ENCODE data around the gene TGM6. TPM values are rescaled to one million over a fixed set of nuclear protein-coding genes. Genes with fewer than 3 reads are reported as not detected.

The TGM6 gene
- total and polyA plus RNA-seq, 12 donors, result not detected

DNA sequence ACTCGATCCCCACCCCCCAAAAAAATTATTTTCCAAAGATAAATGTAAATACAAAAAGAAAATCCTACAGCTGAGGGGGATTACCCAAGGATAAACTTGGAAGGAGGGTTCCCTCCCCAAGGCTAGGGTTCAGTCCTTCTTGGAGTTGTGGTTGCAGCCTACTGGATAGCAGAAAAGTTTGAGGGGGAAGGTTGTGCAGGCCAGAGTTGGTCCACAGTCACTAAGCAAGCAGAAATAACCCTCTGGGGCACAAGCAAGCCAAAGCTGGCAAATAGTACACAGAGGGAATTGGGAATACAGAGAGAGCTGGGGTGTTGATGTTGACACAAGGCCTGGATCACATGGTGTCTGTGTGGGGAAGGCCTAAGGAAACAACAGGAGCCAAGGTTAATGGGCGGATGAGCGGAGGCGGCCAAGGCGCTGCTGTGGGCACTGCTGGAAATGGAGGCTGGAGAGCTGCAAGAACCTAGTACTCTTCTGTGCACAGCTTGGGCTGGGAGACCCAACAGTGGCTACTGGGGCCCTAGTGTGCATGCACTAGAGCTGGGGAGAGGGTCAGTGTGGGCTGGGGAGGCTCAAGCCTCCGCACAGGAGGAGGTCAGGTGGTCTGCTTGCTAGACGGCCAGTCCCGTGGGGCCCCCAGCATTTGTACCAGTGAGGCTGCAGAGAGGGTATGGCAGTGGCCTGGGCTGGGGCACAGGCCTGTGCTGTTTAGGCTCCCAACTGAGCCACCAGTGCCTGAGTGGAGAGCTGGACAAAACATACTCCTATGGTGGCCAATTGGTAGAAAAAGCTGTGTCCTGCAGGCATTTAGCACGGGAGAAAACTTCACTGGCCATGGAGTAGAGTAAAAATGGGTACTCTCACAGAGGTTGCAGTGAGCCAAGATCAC lies 95.4 kb downstream of the TGM6 start:
- DNase-seq (no peak), ATAC-seq (peak in 2 of 8 donors; percentile 39 to 40)
- peak overlapping the region in 1 of 10 donors; percentile 36 for H3K27ac ChIP-seq
- peaks cover 0 to 5% (median 2%) of the 10 kb centered on the region in 9 donors for H3K4me1 ChIP-seq
- H3K9me3 ChIP-seq, result peaks cover 0 to 9% (median 0%) of the 10 kb centered on the region in 11 donors
- intact Hi-C loops (cut with DNase I), result loop anchor here in 1 of 10 donors (10.0 kb wide), 1 partner anchor 371 kb away; the partner anchor contains the start of gene STK35
- TF ChIP-seq, protein P1, sequence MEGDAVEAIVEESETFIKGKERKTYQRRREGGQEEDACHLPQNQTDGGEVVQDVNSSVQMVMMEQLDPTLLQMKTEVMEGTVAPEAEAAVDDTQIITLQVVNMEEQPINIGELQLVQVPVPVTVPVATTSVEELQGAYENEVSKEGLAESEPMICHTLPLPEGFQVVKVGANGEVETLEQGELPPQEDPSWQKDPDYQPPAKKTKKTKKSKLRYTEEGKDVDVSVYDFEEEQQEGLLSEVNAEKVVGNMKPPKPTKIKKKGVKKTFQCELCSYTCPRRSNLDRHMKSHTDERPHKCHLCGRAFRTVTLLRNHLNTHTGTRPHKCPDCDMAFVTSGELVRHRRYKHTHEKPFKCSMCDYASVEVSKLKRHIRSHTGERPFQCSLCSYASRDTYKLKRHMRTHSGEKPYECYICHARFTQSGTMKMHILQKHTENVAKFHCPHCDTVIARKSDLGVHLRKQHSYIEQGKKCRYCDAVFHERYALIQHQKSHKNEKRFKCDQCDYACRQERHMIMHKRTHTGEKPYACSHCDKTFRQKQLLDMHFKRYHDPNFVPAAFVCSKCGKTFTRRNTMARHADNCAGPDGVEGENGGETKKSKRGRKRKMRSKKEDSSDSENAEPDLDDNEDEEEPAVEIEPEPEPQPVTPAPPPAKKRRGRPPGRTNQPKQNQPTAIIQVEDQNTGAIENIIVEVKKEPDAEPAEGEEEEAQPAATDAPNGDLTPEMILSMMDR (IDR thresholded peaks at IDR 0.05), result no peak
- 95% methylated on average over 9 of the region's 9 CpGs for WGBS, 2 donors
- peaks cover 0 to 19% (median 0%) of the 10 kb centered on the region in 9 donors for H3K36me3 ChIP-seq
- H3K4me3 ChIP-seq, result no peak overlapping the region
- H3K27me3 ChIP-seq, result no peaks in the 10 kb centered on the region

DNA sequence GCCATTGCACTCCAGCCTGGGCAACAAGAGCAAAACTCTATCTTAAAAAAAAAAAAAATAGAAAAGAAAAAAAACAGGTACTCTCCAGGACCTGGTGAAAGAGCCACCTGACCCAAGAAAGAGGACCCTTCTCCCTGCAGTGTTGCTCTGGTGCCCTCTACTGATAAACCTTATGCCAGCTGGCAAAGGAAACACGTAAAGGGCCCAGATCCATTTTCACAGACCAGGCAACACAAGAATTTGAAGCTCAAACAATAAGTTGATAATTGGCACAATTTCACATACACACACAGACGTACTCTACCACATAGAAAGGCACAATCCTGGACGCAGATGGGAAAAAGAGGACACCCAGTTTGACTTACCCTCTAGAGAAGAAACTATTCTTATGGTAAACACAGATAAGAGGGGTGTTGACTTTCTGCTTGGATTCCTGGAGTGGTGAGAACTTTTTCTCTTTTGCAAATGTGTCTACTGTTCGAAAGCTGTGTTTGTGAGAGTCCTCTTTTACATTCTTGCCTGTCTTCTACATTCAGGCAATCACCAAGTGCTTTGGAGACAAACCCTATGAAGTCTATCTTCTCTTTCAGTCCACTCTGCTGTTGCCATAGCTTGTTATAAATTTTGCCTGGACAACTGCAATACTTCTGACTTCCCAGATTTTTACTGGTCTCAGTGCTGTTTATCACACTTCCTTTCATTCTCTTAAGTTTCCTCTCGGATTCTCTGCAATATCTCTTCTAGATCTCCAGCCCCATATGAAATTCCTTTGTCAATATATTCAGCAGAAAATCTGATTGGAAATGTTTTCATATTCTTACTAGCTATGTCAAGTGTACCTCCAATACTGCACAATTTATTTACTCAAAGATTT lies 96.3 kb downstream of the TGM6 start:
- ATAC-seq (no peak), DNase-seq (no peak)
- peaks cover 0 to 9% (median 0%) of the 10 kb centered on the region in 11 donors for H3K9me3 ChIP-seq
- no peaks in the 10 kb centered on the region for H3K27me3 ChIP-seq
- peak overlapping the region in 5 of 10 donors; percentile 6 to 36 (median 21) for H3K27ac ChIP-seq
- TF ChIP-seq, protein P1 (IDR thresholded peaks at IDR 0.05), result peak in 1 of 9 donors; percentile 9
- WGBS, 2 donors, result 78 to 84% methylated on average over 5 of the region's 5 CpGs
- H3K4me1 ChIP-seq, result no peaks in the 10 kb centered on the region
- no peak overlapping the region for H3K4me3 ChIP-seq
- intact Hi-C loops (cut with DNase I), result loop anchor here in 1 of 10 donors (10.0 kb wide), 1 partner anchor 372 kb away; the partner anchor contains the start of gene STK35
- H3K36me3 ChIP-seq, result peaks cover 0 to 27% (median under 1%) of the 10 kb centered on the region in 9 donors

DNA sequence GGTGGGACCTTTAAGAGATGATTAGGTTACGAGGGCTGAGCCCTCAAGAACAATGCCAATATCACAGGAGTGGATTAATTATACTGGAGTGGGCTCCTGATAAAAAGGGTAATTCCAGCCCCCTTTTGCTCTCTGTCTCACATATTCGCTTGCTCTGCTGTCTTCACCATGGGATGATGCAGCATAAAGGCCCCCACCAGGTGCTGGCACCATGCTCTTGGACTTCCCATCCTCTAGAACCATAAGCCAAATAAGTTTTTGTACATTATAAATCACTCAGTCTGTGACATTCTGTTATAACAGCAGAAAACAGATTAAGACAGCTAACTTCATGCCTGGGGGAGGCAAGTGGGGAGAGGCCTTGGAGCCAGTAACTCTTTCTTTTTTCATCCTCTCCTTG lies 99.7 kb downstream of the TGM6 start:
- Histone ChIP-seq H3K9me3 (peaks cover 0 to 9% (median 0%) of the 10 kb centered on the region in 11 donors), H3K4me1 (peaks cover 0 to 6% (median 2%) of the 10 kb centered on the region in 9 donors), H3K4me3 (no peak overlapping the region), H3K27me3 (no peaks in the 10 kb centered on the region), H3K27ac (no peak overlapping the region), H3K36me3 (peaks cover 0 to 60% (median 17%) of the 10 kb centered on the region in 9 donors)
- TF ChIP-seq, protein P1 (IDR thresholded peaks at IDR 0.05), result no peak
- DNase-seq (no peak), ATAC-seq (no peak)
- 94 to 100% methylated on average over 2 of the region's 2 CpGs for WGBS, 2 donors
- intact Hi-C loops (cut with DNase I), result no loop called here

Other genes starting within 250 kb of the TGM6 start
- gene TGM3, start 84.9 kb upstream of the TGM6 start, total RNA-seq, result not detected
- gene TGM3, start 84.9 kb upstream of the TGM6 start, polyA plus RNA-seq, result under 1 TPM in 1 of 2 donors, not detected in 1; 0.22 TPM
- gene SNRPB, start 89.9 kb downstream of the TGM6 start, total RNA-seq, result 10 to 100 TPM; 41.4 to 82.1 (median 51.1) TPM
- 100 to 1,000 TPM in 1 of 2 donors, 10 to 100 TPM in 1; 59.8 to 239 TPM for gene SNRPB, start 89.9 kb downstream of the TGM6 start, polyA plus RNA-seq
- 1 to 10 TPM; 3.6 to 7.1 (median 5.7) TPM for gene ZNF343, start 128.0 kb downstream of the TGM6 start, total RNA-seq
- gene ZNF343, start 128.0 kb downstream of the TGM6 start, polyA plus RNA-seq, result 1 to 10 TPM; 3.2 to 4.5 TPM
- under 1 TPM in 1 of 10 donors, not detected in 9; 0.20 TPM for gene TMC2, start 155.7 kb downstream of the TGM6 start, total RNA-seq
- gene TMC2, start 155.7 kb downstream of the TGM6 start, polyA plus RNA-seq, result not detected

All from heart right ventricle (tissue), 16 donors.